A204.1 (cell line): ENCODE measurements around the gene COPS6.

Experiments
- FAIRE-seq: peaks from 2 replicates; lab custom pipeline; 2012; peaks lifted over from hg19 to GRCh38; lab: Jason Lieb, UNC

Gene COPS6

DNA sequence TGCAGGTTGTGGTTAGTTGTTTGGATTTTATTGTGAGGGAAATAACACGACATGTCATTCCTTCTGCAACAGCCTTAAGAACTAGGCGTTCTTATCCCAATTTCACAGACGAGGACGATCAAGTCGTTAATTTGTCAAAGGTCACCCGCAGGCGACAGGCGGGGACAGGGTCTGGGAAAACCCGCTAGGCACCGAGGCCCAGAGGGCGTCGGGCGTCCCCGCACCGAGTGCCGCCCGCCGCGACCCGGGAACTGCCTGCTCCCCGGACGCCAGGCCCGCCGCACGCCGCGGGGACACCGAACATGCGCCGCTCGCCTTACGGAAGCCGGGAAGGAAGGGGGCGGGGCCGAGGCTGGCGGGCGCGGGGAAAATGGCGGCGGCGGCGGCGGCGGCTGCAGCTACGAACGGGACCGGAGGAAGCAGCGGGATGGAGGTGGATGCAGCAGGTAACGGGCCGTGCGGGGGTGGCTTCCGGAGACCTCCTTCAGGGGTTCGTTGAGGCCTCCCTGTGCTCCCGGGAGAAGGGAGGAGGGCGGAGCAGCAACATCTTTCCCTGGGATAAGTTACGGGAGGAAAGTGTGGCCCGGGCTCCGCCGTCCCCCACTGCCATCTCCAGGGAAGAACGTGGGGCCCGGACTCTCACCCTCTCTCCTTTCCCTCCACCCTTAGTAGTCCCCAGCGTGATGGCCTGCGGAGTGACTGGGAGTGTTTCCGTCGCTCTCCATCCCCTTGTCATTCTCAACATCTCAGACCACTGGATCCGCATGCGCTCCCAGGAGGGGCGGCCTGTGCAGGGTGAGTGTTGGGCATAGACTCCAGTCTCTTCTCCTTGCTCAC lies at the start of gene COPS6:
TSS of gene COPS6 (plus strand) at position 349 of the 837 bp plus-strand sequence. CDS start at position 371, 22 bp downstream.
- FAIRE-seq: no peak

DNA sequence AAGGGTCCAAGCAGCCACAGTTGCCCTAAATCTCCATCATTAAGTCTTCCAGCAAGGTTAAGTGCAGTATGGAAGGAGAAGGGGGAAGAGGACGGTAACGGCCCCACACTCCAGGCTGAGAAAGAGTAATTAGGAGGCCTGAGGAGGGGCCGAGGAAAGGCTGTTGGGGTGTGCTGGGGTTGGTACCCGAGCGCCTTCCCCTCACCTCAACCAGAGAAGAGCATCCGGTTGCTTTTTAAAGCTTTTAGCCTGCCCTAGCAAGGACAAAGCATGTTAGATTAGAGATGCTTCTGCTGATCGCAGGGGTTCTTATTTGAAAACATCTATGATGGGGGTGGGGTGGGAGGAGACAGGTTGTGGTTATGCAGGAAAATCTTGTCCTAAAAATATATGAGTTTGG lies 48.2 kb upstream of the COPS6 start:
- FAIRE-seq: no peak

- no peak for FAIRE-seq
Measured at GRCh38 chr7:100044718-100045117, 44.1 kb upstream of the COPS6 start.

- no peak for FAIRE-seq
Measured at GRCh38 chr7:100048680-100049079, 40.1 kb upstream of the COPS6 start.

- no peak for FAIRE-seq
Measured at GRCh38 chr7:100049441-100050291, 39.1 kb upstream of the COPS6 start, which contains the start of gene ZSCAN21. TSS of gene ZSCAN21 (plus strand) at chr7:100049774. CDS start at chr7:100057007, 7,233 bp downstream.

GRCh38 chr7:100051611-100052010 lies 37.2 kb upstream of the COPS6 start:
- FAIRE-seq: no peak

DNA sequence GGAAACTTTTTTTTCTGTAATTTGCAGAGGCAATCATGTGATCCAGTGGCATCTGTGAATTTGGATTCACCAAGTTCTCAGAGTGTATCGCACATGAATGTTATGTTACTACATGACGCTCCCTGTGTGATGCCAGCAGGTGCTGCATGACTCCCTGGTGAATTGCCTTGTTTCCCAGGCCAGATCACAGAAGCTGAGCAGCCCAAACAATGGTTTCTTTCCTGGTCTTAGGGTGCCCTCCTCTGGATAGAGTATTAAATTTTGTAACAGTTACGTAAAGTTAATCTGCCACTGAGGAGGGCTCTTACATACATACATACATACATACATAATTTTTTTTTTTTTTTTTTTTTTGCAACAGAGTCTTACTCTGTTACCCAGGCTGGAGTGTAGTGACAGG lies 35.6 kb upstream of the COPS6 start:
- peak; percentile 65 for FAIRE-seq

DNA sequence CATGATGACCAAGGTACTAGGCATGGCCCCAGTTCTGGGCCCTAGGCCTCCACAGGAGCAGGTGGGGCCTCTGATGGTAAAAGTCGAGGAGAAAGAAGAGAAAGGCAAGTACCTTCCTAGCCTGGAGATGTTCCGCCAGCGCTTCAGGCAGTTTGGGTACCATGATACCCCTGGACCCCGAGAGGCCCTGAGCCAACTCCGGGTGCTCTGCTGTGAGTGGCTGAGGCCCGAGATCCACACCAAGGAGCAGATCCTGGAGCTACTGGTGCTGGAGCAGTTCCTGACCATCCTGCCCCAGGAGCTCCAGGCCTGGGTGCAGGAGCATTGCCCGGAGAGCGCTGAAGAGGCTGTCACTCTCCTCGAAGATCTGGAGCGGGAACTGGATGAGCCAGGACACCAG lies 31.8 kb upstream of the COPS6 start:
- FAIRE-seq: no peak

DNA sequence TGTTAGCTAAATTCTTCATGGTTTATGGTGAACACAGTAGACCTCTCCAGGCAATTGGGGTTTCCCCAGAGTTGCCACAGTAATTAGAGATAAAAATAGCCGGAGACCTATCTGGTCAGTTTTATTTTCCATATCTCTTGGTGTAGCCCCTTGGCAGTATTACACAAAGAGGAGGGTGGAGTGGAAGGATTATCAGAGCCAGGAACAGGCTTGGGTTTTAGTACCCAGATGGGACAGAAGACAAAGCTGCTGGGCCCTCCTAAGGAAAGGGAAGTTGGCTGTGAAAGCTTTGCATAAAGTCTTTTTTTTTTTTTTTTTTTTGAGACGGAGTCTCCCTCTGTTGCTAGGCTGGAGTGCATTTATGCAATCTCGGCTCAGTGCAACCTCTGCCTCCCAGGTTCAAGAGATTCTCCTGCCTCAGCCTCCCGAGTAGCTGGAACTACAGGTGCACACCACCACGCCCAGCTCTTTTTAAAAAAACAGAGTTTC lies 29.5 kb upstream of the COPS6 start:
- no peak for FAIRE-seq

DNA sequence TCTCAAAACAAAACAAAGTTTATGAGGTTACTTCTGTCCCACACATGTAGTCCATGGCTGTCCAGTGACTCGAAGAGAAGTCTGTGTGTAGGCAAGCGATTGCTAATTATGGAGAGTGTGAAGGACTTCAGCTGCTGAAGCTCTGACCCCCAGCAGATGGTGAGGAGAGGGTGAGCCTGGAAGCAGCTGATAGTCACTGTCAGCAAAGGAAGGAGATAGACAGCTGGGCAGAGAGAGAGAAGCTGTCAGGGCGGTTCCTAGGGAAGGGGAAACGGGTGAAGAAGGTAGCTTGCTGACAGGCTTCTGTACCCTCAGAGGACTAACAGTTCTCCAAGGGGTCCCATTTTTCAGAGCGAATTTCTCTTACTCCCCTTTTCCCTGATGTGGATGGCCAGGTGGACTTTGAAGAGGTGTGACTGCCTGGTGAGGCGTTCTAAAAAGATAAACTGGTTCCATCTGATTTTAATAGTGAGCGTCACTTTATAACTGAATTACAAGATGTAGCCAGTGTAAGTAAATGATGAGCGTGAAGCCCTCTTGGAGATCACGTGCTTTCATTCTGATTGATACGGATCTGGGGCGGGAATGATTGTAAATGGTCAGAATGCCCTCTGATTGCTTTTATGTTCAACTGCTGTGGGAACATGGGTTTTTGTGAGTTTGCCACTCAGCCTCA lies 27.1 kb upstream of the COPS6 start:
- no peak for FAIRE-seq

DNA sequence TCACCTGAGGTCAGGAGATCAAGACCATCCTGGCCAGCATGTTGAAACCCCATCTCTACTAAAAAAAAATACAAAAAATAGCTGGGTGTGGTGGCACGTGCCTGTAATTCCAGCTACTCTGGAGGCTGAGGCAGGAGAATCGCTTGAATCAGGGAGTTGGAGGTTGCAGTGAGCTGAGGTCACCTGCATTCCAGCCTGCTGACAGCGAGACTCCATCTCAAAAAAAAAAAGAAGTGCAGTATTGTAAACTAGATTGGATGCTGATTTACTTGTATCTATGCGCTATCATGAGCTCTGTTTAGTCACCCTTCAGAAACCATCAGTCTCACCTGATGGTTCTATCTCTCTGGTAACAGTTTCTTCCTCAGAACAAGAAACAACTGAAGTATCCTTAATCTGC lies 25.4 kb upstream of the COPS6 start:
- FAIRE-seq: no peak

GRCh38 chr7:100064162-100064561 lies 24.6 kb upstream of the COPS6 start:
- no peak for FAIRE-seq

DNA sequence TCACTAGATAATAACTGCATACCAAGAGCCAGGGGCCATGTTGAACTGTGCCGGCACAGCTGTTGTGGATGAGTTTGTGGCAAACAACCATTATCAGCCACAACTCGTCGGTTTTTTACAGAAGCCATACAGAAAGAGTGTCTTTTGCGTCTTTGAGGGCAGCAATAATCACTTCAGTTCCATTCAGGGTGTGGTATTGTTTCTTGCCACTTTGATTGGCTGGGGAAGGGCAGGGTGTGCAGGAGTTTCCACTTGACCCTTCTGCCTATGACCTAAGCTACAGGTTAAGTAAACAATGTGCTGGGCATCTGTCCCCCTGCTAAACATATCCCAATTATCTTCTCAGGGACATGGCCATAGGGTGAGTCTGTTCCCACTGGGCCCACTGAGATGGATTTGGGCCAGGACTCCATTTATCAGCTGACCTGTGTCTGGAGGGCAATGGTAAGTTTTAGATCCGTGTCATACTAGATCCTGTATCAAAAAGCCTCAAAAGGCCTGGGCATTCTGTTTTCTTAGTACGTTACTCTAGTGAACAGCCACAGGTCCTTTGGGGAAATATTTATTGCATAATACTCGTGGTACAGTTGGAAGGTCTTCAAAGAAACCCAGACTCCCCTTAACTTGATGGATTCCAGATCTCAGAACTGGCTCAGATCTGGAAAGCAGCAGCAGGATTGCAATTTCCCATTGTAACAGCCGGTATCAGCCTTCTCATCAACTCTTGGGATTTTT lies 23.1 kb upstream of the COPS6 start:
- no peak for FAIRE-seq

GRCh38 chr7:100066953-100067352 lies 21.8 kb upstream of the COPS6 start:
- FAIRE-seq: no peak

- no peak for FAIRE-seq
Measured at GRCh38 chr7:100069991-100070390, 18.8 kb upstream of the COPS6 start.

- FAIRE-seq: no peak
Measured at GRCh38 chr7:100071018-100071723, 17.6 kb upstream of the COPS6 start.

DNA sequence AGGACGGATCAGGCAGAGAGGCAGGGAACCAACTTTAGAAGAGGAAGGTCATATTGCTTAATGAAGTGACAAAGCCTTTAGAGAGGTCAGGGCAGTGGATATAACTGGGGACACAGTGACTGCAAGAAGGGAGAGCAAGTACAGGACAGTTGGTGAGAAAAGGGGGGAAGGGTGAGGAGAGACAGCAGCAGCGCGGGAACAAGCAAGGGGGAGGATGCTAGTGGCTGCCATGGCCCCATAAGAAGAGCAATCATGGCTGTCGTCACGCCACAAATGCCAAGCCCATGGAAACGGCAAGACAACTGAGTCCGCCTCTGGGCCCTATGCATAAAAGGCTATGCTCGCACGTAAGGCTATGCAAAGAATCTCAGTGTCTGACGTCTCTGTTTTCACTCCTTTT lies 16.3 kb upstream of the COPS6 start:
- no peak for FAIRE-seq

DNA sequence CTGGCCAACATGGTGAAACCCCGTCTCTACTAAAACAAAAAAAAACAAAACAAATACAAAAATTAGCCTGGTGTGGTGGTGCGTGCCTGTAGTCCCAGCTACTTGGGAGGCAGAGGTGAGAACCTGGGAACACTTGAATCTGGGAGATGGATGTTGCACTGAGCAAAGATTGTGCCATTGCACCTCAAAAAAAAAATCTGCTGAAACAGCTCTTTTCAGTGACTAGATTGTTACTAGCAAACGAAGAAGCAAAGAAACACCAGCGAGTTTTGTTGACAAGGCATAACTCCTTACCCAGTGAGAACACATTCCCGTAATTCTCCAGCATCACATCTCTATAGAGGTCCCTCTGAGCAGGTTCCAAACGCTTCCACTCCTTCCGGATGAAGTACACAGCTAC lies 13.9 kb upstream of the COPS6 start:
- FAIRE-seq: no peak

- no peak for FAIRE-seq
Measured at GRCh38 chr7:100075418-100075817, 13.4 kb upstream of the COPS6 start.

- FAIRE-seq: no peak
Measured at GRCh38 chr7:100077205-100077604, 11.6 kb upstream of the COPS6 start.

DNA sequence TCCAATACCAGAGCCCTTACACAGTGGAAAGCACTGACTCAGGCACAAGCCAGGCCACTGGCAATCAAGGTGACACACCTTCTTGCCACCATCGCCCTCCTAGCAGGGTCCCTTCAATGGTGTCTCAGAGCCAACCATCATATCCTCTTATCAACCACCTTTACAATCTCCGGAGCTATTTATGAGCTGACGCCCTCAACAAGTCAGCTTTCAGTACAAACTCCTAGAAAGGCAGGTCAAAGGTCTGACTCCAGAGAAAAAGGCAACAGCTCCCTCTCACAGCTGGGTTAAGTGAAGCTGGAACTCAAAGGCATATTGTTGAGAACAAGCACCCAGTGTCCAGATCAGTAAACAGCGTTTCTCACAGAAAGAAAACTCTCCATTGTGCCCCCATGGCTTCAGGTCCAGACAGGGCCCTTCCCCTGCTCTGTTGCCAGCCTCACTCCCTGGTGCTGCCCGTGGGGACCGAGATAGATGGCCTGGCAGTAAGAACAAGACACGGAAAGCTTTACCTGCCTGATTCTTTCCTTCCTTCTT lies 9.7 kb upstream of the COPS6 start:
- FAIRE-seq: no peak
